Measurements from ENCODE around the gene BRAP. TPM values are rescaled to one million over a fixed set of nuclear protein-coding genes. Genes with fewer than 3 reads are reported as not detected.
A peak's percentile ranks its signal among the peaks of the same experiment; 100 is the strongest.
"Not testable (repeated sequence)": the region's sequence is repeated elsewhere in the genome, so short reads cannot be mapped to it uniquely, and the experiment has no call there.

Gene BRAP
- total and polyA plus RNA-seq, 4 donors: 18.6 to 25.8 (median 19.9) TPM

- Histone ChIP-seq H3K27ac (ENCODE audit: low read depth, low read length) (peak overlapping the region; percentile 91), H3K4me3 (ENCODE audit: low read depth, low read length) (no peak overlapping the region)
- DNase-seq (ENCODE audit: low read depth in 4 of 6, low spot score in 6 of 6): peak in 1 of 6 donors; percentile 6
These were observed 50.2 kb downstream of the BRAP start for GRCh38 chr12:111635524-111635923.

GRCh38 chr12:111628505-111629260 lies 57.1 kb downstream of the BRAP start:
- Histone ChIP-seq H3K27ac (ENCODE audit: low read depth, low read length) (no peak overlapping the region), H3K27me3 (ENCODE audit: control insufficient read depth, insufficient read depth, low read length) (no peaks in the 10 kb centered on the region), H3K4me3 (ENCODE audit: low read depth, low read length) (no peak overlapping the region), H3K36me3 (ENCODE audit: control insufficient read depth, insufficient read depth, low read length) (no peaks in the 10 kb centered on the region), H3K9me3 (ENCODE audit: control insufficient read depth, insufficient read depth, low read length) (no peaks in the 10 kb centered on the region), H3K4me1 (ENCODE audit: control insufficient read depth, insufficient read depth, low read length) (no peaks in the 10 kb centered on the region)
- 100% methylated on average over 3 of the region's 7 CpGs for WGBS (ENCODE audit: insufficient coverage)
- DNase-seq (ENCODE audit: low read depth in 4 of 6, low spot score in 6 of 6): no peak

More at GRCh38 chr12:111635524-111635923, 50.2 kb downstream of the BRAP start:
- 40% methylated on average over 5 of the region's 8 CpGs for WGBS (ENCODE audit: insufficient coverage)
- peaks cover 32% of the 10 kb centered on the region for H3K4me1 ChIP-seq (ENCODE audit: control insufficient read depth, insufficient read depth, low read length)
- H3K27me3 ChIP-seq (ENCODE audit: control insufficient read depth, insufficient read depth, low read length): no peaks in the 10 kb centered on the region
- no peaks in the 10 kb centered on the region for H3K36me3 ChIP-seq (ENCODE audit: control insufficient read depth, insufficient read depth, low read length)
- H3K9me3 ChIP-seq (ENCODE audit: control insufficient read depth, insufficient read depth, low read length): no peaks in the 10 kb centered on the region

- no peak overlapping the region for H3K4me3 ChIP-seq (ENCODE audit: low read depth, low read length)
- WGBS (ENCODE audit: insufficient coverage): 96% methylated on average over 4 of the region's 6 CpGs
- H3K36me3 ChIP-seq (ENCODE audit: control insufficient read depth, insufficient read depth, low read length): no peaks in the 10 kb centered on the region
- no peak for DNase-seq (ENCODE audit: low read depth in 4 of 6, low spot score in 6 of 6)
- H3K27me3 ChIP-seq (ENCODE audit: control insufficient read depth, insufficient read depth, low read length): no peaks in the 10 kb centered on the region
- no peak overlapping the region for H3K27ac ChIP-seq (ENCODE audit: low read depth, low read length)
- no peaks in the 10 kb centered on the region for H3K4me1 ChIP-seq (ENCODE audit: control insufficient read depth, insufficient read depth, low read length)
- no peaks in the 10 kb centered on the region for H3K9me3 ChIP-seq (ENCODE audit: control insufficient read depth, insufficient read depth, low read length)
These were observed 59.5 kb downstream of the BRAP start for GRCh38 chr12:111626230-111626629.

- Histone ChIP-seq H3K27ac (ENCODE audit: low read depth, low read length) (no peak overlapping the region), H3K9me3 (ENCODE audit: control insufficient read depth, insufficient read depth, low read length) (no peaks in the 10 kb centered on the region), H3K4me3 (ENCODE audit: low read depth, low read length) (no peak overlapping the region), H3K27me3 (ENCODE audit: control insufficient read depth, insufficient read depth, low read length) (no peaks in the 10 kb centered on the region), H3K4me1 (ENCODE audit: control insufficient read depth, insufficient read depth, low read length) (no peaks in the 10 kb centered on the region), H3K36me3 (ENCODE audit: control insufficient read depth, insufficient read depth, low read length) (no peaks in the 10 kb centered on the region)
- DNase-seq (ENCODE audit: low read depth in 4 of 6, low spot score in 6 of 6): no peak
- 100% methylated on average over 1 of the region's 8 CpGs for WGBS (ENCODE audit: insufficient coverage)
These were observed 61.2 kb downstream of the BRAP start for GRCh38 chr12:111624540-111624939.

- H3K9me3 ChIP-seq (ENCODE audit: control insufficient read depth, insufficient read depth, low read length); DNase-seq (ENCODE audit: low read depth in 4 of 6, low spot score in 6 of 6); H3K27ac ChIP-seq (ENCODE audit: low read depth, low read length); H3K36me3 ChIP-seq (ENCODE audit: control insufficient read depth, insufficient read depth, low read length); H3K4me3 ChIP-seq (ENCODE audit: low read depth, low read length); H3K4me1 ChIP-seq (ENCODE audit: control insufficient read depth, insufficient read depth, low read length); H3K27me3 ChIP-seq (ENCODE audit: control insufficient read depth, insufficient read depth, low read length): not testable (repeated sequence)
- WGBS (ENCODE audit: insufficient coverage): 100% methylated on average over 6 of the region's 10 CpGs
These were observed 67.9 kb downstream of the BRAP start for GRCh38 chr12:111617841-111618240.

GRCh38 chr12:111616177-111616623 lies 69.6 kb downstream of the BRAP start:
- H3K4me1 ChIP-seq (ENCODE audit: control insufficient read depth, insufficient read depth, low read length): no peaks in the 10 kb centered on the region
- WGBS (ENCODE audit: insufficient coverage): 88% methylated on average over 6 of the region's 7 CpGs
- H3K27me3 ChIP-seq (ENCODE audit: control insufficient read depth, insufficient read depth, low read length): no peaks in the 10 kb centered on the region
- no peak for DNase-seq (ENCODE audit: low read depth in 4 of 6, low spot score in 6 of 6)
- H3K4me3 ChIP-seq (ENCODE audit: low read depth, low read length): no peak overlapping the region
- H3K9me3 ChIP-seq (ENCODE audit: control insufficient read depth, insufficient read depth, low read length): no peaks in the 10 kb centered on the region
- no peaks in the 10 kb centered on the region for H3K36me3 ChIP-seq (ENCODE audit: control insufficient read depth, insufficient read depth, low read length)
- no peak overlapping the region for H3K27ac ChIP-seq (ENCODE audit: low read depth, low read length)

GRCh38 chr12:111607239-111607638 lies 78.5 kb downstream of the BRAP start:
- no peaks in the 10 kb centered on the region for H3K27me3 ChIP-seq (ENCODE audit: control insufficient read depth, insufficient read depth, low read length)
- H3K4me1 ChIP-seq (ENCODE audit: control insufficient read depth, insufficient read depth, low read length): no peaks in the 10 kb centered on the region
- H3K27ac ChIP-seq (ENCODE audit: low read depth, low read length): peak overlapping the region; percentile 30
- no peaks in the 10 kb centered on the region for H3K36me3 ChIP-seq (ENCODE audit: control insufficient read depth, insufficient read depth, low read length)
- no peaks in the 10 kb centered on the region for H3K9me3 ChIP-seq (ENCODE audit: control insufficient read depth, insufficient read depth, low read length)
- WGBS (ENCODE audit: insufficient coverage): no CpG with 5 or more reads among the region's 3 CpGs
- no peak overlapping the region for H3K4me3 ChIP-seq (ENCODE audit: low read depth, low read length)
- DNase-seq (ENCODE audit: low read depth in 4 of 6, low spot score in 6 of 6): peak in 2 of 6 donors; percentile 9 to 33

- H3K4me1 ChIP-seq (ENCODE audit: control insufficient read depth, insufficient read depth, low read length): no peaks in the 10 kb centered on the region
- no peaks in the 10 kb centered on the region for H3K27me3 ChIP-seq (ENCODE audit: control insufficient read depth, insufficient read depth, low read length)
- peak overlapping the region; percentile 30 for H3K27ac ChIP-seq (ENCODE audit: low read depth, low read length)
- no peaks in the 10 kb centered on the region for H3K36me3 ChIP-seq (ENCODE audit: control insufficient read depth, insufficient read depth, low read length)
- DNase-seq (ENCODE audit: low read depth in 4 of 6, low spot score in 6 of 6): no peak
- 20% methylated on average over 1 of the region's 3 CpGs for WGBS (ENCODE audit: insufficient coverage)
- H3K9me3 ChIP-seq (ENCODE audit: control insufficient read depth, insufficient read depth, low read length): no peaks in the 10 kb centered on the region
- H3K4me3 ChIP-seq (ENCODE audit: low read depth, low read length): no peak overlapping the region
These were observed 79.0 kb downstream of the BRAP start for GRCh38 chr12:111606767-111607230.

GRCh38 chr12:111605911-111606766 lies 79.6 kb downstream of the BRAP start:
- no peak overlapping the region for H3K4me3 ChIP-seq (ENCODE audit: low read depth, low read length)
- H3K36me3 ChIP-seq (ENCODE audit: control insufficient read depth, insufficient read depth, low read length): no peaks in the 10 kb centered on the region
- no peaks in the 10 kb centered on the region for H3K27me3 ChIP-seq (ENCODE audit: control insufficient read depth, insufficient read depth, low read length)
- peak overlapping the region; percentile 30 for H3K27ac ChIP-seq (ENCODE audit: low read depth, low read length)
- WGBS (ENCODE audit: insufficient coverage): 91% methylated on average over 1 of the region's 7 CpGs
- peak in 2 of 6 donors; percentile 50 to 69 for DNase-seq (ENCODE audit: low read depth in 4 of 6, low spot score in 6 of 6)
- no peaks in the 10 kb centered on the region for H3K4me1 ChIP-seq (ENCODE audit: control insufficient read depth, insufficient read depth, low read length)
- H3K9me3 ChIP-seq (ENCODE audit: control insufficient read depth, insufficient read depth, low read length): no peaks in the 10 kb centered on the region

Data from spinal cord (tissue), 10 donors.